Measurements from ENCODE around the gene NRXN3. TPM values are rescaled to one million over a fixed set of nuclear protein-coding genes. Genes with fewer than 3 reads are reported as not detected.

NRXN3 gene
- total RNA-seq, 4 donors from 2014 or later: 0.56 to 1.6 (median 1.1) TPM

- Histone ChIP-seq H3K9me3 (no peaks in the 10 kb centered on the region), H3K36me3 (no peaks in the 10 kb centered on the region), H3K27me3 (no peaks in the 10 kb centered on the region), H3K27ac (no peak overlapping the region), H3K4me3 (replicated peaks in 1 of 3) (no peak overlapping the region), H3K4me1 (no peaks in the 10 kb centered on the region)
- TF ChIP-seq, protein P1, sequence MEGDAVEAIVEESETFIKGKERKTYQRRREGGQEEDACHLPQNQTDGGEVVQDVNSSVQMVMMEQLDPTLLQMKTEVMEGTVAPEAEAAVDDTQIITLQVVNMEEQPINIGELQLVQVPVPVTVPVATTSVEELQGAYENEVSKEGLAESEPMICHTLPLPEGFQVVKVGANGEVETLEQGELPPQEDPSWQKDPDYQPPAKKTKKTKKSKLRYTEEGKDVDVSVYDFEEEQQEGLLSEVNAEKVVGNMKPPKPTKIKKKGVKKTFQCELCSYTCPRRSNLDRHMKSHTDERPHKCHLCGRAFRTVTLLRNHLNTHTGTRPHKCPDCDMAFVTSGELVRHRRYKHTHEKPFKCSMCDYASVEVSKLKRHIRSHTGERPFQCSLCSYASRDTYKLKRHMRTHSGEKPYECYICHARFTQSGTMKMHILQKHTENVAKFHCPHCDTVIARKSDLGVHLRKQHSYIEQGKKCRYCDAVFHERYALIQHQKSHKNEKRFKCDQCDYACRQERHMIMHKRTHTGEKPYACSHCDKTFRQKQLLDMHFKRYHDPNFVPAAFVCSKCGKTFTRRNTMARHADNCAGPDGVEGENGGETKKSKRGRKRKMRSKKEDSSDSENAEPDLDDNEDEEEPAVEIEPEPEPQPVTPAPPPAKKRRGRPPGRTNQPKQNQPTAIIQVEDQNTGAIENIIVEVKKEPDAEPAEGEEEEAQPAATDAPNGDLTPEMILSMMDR (IDR thresholded peaks at IDR 0.05): no peak
- no peak for TF ChIP-seq POLR2A (IDR thresholded peaks at IDR 0.05)
- DNase-seq: no peak
- WGBS, 2 donors: 90 to 91% methylated on average over 4 of the region's 4 CpGs
- intact Hi-C loops (cut with DNase I): no loop called here
Measured at GRCh38 chr14:79890527-79890926, 1720.4 kb downstream of the NRXN3 start.

GRCh38 chr14:79896009-79896408, 1725.8 kb downstream of the NRXN3 start:
- TF ChIP-seq, protein P1 (IDR thresholded peaks at IDR 0.05): no peak
- no peak for TF ChIP-seq POLR2A (IDR thresholded peaks at IDR 0.05)
- Histone ChIP-seq H3K27ac (no peak overlapping the region), H3K9me3 (no peaks in the 10 kb centered on the region), H3K4me3 (replicated peaks in 1 of 3) (no peak overlapping the region), H3K4me1 (no peaks in the 10 kb centered on the region), H3K27me3 (no peaks in the 10 kb centered on the region), H3K36me3 (no peaks in the 10 kb centered on the region)
- WGBS, 2 donors: 82 to 90% methylated on average over 1 of the region's 1 CpG
- DNase-seq: no peak
- intact Hi-C loops (cut with DNase I): no loop called here

DNA sequence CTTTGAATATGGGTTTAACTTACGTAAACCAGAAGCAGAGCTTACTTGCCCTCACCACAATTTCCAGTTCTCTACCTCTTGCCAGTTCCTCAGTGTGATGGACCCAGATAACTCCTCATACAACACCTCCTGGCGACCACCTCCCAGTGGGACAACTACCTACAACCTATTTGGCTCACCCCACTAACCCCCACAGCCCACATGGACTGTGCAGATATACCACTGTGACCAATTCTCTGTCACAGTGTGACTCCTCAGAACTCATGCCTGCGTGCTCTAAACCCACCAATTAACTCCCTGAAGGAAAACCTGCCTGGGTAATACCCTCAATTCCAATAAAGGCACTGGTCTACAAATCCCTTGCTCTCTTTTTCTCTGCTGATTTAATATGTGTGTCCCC, 1729.4 kb downstream of the NRXN3 start:
- no peak for TF ChIP-seq POLR2A (IDR thresholded peaks at IDR 0.05)
- TF ChIP-seq, protein P1 (IDR thresholded peaks at IDR 0.05): no peak
- Histone ChIP-seq H3K4me3 (replicated peaks in 1 of 3) (no peak overlapping the region), H3K36me3 (no peaks in the 10 kb centered on the region), H3K9me3 (no peaks in the 10 kb centered on the region), H3K4me1 (no peaks in the 10 kb centered on the region), H3K27ac (no peak overlapping the region), H3K27me3 (no peaks in the 10 kb centered on the region)
- intact Hi-C loops (cut with DNase I): no loop called here
- 87 to 91% methylated on average over 3 of the region's 3 CpGs for WGBS, 2 donors
- DNase-seq: no peak

DNA sequence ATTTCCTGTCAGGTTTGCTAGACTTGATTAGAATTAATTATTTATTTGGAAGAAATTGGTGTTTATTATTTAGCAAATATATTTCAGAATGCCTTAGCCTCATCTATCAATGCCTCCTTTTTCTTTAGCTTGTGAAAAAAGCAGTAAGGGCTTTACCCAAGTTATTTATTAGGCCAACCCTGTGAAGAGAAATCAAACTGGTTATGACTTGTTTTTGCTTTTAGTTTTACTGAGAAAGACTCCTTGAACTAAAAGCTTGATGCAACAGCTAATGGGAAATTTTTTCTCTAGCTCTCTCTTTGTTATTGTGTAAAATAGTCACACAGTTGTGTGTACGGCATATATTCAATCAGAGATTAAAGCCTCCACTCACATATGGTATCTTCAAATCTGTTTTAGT, 1734.3 kb downstream of the NRXN3 start:
- intact Hi-C loops (cut with DNase I): no loop called here
- Histone ChIP-seq H3K27me3 (no peaks in the 10 kb centered on the region), H3K4me1 (no peaks in the 10 kb centered on the region), H3K27ac (no peak overlapping the region), H3K36me3 (no peaks in the 10 kb centered on the region), H3K4me3 (replicated peaks in 1 of 3) (no peak overlapping the region), H3K9me3 (no peaks in the 10 kb centered on the region)
- TF ChIP-seq, protein P1 (IDR thresholded peaks at IDR 0.05): no peak
- no peak for TF ChIP-seq POLR2A (IDR thresholded peaks at IDR 0.05)
- no peak for DNase-seq
- WGBS, 2 donors: 95 to 96% methylated on average over 1 of the region's 1 CpG

DNA sequence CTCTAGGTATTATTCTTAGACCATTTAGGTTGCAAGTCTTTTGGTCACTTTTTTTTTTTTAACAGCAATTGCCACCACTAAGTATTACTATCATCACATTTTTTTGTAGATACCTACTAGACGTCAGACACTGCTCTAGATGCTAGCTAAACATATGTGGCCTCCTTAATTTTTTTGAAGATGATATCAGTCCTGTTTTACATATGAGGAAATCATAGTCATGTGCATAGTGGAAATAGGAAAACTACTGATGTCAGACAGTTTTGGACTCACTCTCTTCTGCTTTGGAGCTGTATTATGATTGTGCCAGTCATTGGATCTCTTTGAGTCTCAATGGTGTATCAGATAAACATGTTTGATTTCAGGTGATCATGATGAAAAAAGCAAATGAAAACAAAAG, 1736.8 kb downstream of the NRXN3 start:
- no peak for DNase-seq
- no peak overlapping the region for H3K4me3 ChIP-seq (replicated peaks in 1 of 3)
- no peaks in the 10 kb centered on the region for H3K27me3 ChIP-seq
- no peak for TF ChIP-seq POLR2A (IDR thresholded peaks at IDR 0.05)
- TF ChIP-seq, protein P1 (IDR thresholded peaks at IDR 0.05): no peak
- WGBS, 2 donors: 87 to 95% methylated on average over 1 of the region's 1 CpG
- no peaks in the 10 kb centered on the region for H3K9me3 ChIP-seq
- intact Hi-C loops (cut with DNase I): no loop called here
- no peaks in the 10 kb centered on the region for H3K4me1 ChIP-seq
- no peaks in the 10 kb centered on the region for H3K36me3 ChIP-seq
- H3K27ac ChIP-seq: no peak overlapping the region
